Muscle of leg (tissue), 11 donors: Measurements from ENCODE around the gene MMP21. TPM values are rescaled to one million over a fixed set of nuclear protein-coding genes. Genes with fewer than 3 reads are reported as not detected.
A peak's percentile ranks its signal among the peaks of the same experiment; 100 is the strongest.

Experiments used
- DNase-seq: peaks from one replicate; pipeline ENCODE4 v3.0.0; 2013
- H3K27ac ChIP-seq: one replicate; pipeline ENCODE4 v1.5.1; 2013; ENCODE audit warnings: mild to moderate bottlenecking, low read length, control low read depth
- H3K27me3 ChIP-seq: one replicate; pipeline ENCODE4 v1.6.1; 2013; ENCODE audit warnings: low read length; ENCODE audit not compliant: control insufficient read depth, insufficient read depth
- H3K36me3 ChIP-seq: one replicate; pipeline ENCODE4 v1.6.1; 2013; ENCODE audit warnings: low read length; ENCODE audit not compliant: control insufficient read depth, insufficient read depth
- H3K4me1 ChIP-seq: one replicate; pipeline ENCODE4 v1.6.1; 2013; ENCODE audit warnings: low read length; ENCODE audit not compliant: control insufficient read depth, insufficient read depth
- H3K4me3 ChIP-seq: one replicate; pipeline ENCODE4 v1.5.1; 2013; ENCODE audit warnings: low read length, control low read depth
- H3K9me3 ChIP-seq: replicated peaks from 2 replicates; pipeline ENCODE4 v1.6.1; 2013; ENCODE audit warnings: low read depth, low read length; ENCODE audit not compliant: control insufficient read depth
- WGBS: methylation state at CpG from one replicate; pipeline ENCODE4 v1.1.5; 2013; ENCODE audit warnings: missing lambda C conversion rate; ENCODE audit not compliant: insufficient coverage; 5-methylcytosine and 5-hydroxymethylcytosine counted together
- polyA plus RNA-seq, 8 donors: library from polyadenylated mRNA; unstranded; fragments of 120-200 nt; gene quantifications; one replicate each; pipeline versions ENCODE4 v1.2.1 to v1.2.3, GENCODE V29; 2013; ENCODE audit warnings: inconsistent platforms in 1 of 8, low replicate concordance in 1 of 8; ENCODE audit not compliant: insufficient read length in 8 of 8, insufficient read depth in 1 of 8
- total RNA-seq: library from RNA; stranded (reverse); fragments of 120-200 nt; gene quantifications from one replicate; pipeline ENCODE4 v1.2.4, GENCODE V29; 2013

MMP21 gene
- total and polyA plus RNA-seq, 9 donors = 0.18 to 1.3 (median 0.29) TPM

DNA sequence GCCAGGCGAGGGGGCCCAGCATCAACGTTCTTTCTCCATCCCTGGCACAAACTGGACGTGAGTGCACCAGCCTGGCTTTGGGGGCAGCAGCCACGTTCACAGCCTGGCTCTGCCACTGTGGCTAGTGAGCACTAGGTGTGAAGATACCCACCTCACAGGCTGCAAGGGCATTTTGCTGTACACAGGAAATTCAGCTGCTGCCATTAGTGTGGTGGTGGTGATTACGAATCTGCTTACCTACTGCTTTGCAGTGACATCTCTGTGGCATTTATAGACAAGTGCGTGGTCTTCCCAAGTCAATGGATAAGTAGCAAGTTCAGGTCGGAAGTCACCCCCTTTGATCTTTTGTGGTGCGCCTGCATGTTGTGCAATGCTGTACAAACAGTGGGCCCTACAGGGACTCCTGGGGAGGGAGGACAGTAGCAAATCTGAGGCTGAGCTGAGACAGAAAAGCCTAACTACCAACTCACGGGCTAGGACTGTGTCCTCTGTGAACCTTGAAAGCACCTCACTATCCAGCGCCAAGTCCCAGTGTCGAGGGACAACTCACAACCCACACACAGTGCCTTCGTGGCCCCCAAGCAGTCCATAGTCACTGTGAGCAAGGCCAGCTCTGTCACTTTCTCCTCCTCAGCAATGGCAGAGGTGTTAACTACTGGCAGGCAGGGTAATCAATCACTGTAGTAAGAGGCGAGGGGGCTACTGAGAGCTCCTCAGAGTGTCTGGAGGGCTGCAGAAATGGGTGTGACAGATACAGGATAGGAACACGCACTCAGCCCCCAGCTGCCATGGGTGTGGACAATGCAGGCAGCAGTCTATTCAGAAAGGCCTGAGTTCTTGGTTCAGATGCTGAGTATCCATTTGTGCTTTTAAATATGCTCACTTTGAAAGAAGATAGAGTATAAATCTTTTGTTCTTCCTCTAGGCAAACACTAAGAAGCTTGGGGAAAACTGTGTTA lies 17.0 kb upstream of the MMP21 start:
- 77% methylated on average over 11 of the region's 14 CpGs for WGBS
- H3K36me3 ChIP-seq = peaks cover 73% of the 10 kb centered on the region
- peaks cover 20% of the 10 kb centered on the region for H3K4me1 ChIP-seq
- H3K4me3 ChIP-seq = no peak overlapping the region
- H3K27ac ChIP-seq = no peak overlapping the region
- no peaks in the 10 kb centered on the region for H3K27me3 ChIP-seq
- no peak for DNase-seq
- no peaks in the 10 kb centered on the region for H3K9me3 ChIP-seq

DNA sequence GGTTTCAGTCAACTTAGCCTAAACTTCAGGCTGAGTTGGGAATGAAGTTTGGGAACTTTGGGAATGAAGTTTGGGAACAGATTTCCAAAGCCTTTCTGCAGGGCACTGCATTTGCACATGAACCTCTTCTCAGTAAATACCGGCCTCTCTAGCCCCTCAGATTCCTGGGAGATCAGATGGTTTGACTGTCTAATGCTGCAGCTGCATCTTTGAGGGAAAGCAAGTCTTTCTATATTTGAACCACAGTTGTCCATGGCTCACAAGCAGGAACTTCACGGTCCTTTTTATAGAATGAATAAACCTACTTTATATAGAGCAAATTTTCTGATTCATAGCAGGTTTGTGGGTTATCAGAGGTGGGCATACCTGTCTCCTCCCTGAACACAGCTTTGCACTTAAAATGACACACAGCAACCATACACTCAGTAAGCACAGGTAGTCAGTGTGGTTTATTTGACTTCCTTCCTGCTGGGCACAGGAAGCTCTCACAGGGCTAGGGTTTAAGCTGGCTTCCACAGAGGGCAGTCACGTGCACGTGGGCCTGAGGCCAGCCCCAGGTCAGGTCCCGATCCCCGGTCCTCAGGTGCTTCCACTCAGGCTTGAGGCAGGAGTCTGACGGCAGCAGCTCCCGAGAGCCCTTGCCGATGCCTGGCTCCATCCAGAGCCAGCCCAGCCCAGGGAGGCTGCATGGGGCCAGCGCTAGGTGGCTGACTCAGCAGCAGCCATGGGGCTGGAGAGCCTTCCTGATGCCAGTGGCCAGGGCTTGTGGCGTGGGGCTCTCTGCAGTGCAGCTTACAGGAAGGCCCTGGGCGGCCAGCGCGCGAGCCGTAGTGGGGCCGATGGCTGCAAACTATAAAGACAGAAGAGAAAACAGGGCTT lies 12.8 kb upstream of the MMP21 start:
- no peak for DNase-seq
- Histone ChIP-seq H3K4me1 (peaks cover 20% of the 10 kb centered on the region), H3K27ac (peak overlapping the region; percentile 31), H3K9me3 (no peaks in the 10 kb centered on the region), H3K27me3 (no peaks in the 10 kb centered on the region), H3K36me3 (peaks cover 34% of the 10 kb centered on the region), H3K4me3 (no peak overlapping the region)
- WGBS = 86% methylated on average over 15 of the region's 17 CpGs

DNA sequence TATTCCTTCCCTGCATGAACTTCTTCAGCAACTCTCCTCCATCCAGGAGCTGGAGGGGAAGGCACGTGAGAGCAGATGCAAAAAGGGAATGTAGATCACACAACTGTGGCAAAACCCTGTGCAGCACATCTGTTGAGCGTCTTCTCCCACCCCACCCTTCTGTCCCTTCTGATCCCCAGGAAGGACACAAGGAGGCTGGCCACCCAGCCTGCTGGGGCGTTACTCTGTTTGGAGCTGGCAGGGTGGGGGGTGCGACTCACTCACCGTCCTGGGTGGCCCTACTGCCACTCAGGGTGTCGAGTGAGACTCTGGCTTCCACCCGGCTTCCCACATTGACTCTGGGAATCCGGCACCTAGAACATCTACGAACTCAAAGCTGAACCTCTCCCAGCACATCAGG lies 10.2 kb upstream of the MMP21 start:
- DNase-seq = no peak
- no CpG with 5 or more reads among the region's 9 CpGs for whole genome bisulfite sequencing
- Histone ChIP-seq H3K27ac (no peak overlapping the region), H3K36me3 (peaks cover 18% of the 10 kb centered on the region), H3K4me3 (no peak overlapping the region), H3K27me3 (no peaks in the 10 kb centered on the region), H3K9me3 (no peaks in the 10 kb centered on the region), H3K4me1 (peaks cover 34% of the 10 kb centered on the region)

DNA sequence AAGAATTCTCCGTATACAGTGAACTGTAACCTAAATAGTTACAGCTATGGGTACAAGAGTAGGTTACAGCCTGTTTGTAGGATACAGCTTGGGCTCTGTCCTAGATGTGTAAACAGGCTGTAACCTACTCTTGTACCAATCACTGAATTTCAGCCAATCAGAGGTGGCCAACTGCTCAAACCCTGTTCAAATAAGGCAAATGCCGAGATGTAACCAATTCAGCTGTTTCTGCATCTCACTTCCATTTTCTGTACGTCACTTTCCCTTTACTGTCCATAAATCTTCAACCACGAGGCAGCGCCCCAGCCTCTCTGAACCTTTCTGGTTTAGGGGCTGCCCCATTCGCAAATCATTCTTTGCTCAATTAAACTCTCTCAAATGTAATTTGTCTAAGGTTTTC lies 8.3 kb upstream of the MMP21 start:
- H3K27me3 ChIP-seq = no peaks in the 10 kb centered on the region
- H3K4me3 ChIP-seq = no peak overlapping the region
- 46% methylated on average over 3 of the region's 6 CpGs for WGBS
- no peak for DNase-seq
- no peaks in the 10 kb centered on the region for H3K9me3 ChIP-seq
- H3K4me1 ChIP-seq = peaks cover 25% of the 10 kb centered on the region
- no peak overlapping the region for H3K27ac ChIP-seq
- peaks cover 11% of the 10 kb centered on the region for H3K36me3 ChIP-seq

DNA sequence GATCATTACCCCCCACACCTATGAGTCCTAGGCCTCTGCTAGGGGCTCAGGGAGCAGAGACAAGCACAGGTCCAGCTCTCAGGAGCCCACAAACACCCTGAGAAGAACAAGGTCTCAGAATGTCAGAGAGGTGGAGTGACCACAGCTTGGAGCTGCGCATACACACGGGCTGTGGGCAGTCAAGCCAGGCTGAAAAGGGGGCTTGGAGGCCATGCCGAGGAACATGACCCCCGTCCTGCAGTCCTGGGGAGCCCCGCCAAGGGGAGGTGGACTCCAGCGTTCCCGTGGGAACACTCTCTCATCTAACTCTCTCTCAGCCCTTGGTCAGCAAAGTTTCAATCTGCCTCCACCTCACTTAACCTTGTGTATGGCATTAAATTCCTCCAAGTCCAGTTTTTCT lies 7.8 kb upstream of the MMP21 start:
- DNase-seq = no peak
- H3K4me3 ChIP-seq = no peak overlapping the region
- peaks cover 6% of the 10 kb centered on the region for H3K36me3 ChIP-seq
- H3K27ac ChIP-seq = no peak overlapping the region
- no peaks in the 10 kb centered on the region for H3K9me3 ChIP-seq
- no peaks in the 10 kb centered on the region for H3K27me3 ChIP-seq
- WGBS = 93% methylated on average over 3 of the region's 7 CpGs
- peaks cover 20% of the 10 kb centered on the region for H3K4me1 ChIP-seq

DNA sequence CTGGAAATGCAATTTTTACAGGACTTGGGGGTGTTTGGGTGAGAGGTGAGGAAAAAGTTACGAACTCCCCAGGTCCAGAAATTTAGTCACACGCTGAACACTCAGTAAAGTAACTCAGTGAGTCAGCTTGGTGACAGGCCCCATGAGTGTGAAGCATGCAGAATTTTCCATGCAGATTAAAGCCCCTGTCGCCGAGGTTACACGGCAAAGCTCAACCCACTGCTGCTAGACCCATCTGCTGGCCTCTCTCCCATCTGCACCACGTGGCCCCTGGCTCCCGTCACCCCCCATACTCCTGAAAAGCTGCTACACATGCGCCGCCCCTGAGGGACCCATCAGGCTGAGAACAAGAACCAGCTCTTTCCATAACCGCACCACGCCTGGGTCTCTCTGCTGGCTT lies 7.0 kb upstream of the MMP21 start:
- 17% methylated on average over 2 of the region's 11 CpGs for WGBS
- H3K4me1 ChIP-seq = peaks cover 14% of the 10 kb centered on the region
- no peaks in the 10 kb centered on the region for H3K27me3 ChIP-seq
- no peaks in the 10 kb centered on the region for H3K36me3 ChIP-seq
- no peaks in the 10 kb centered on the region for H3K9me3 ChIP-seq
- no peak overlapping the region for H3K27ac ChIP-seq
- no peak overlapping the region for H3K4me3 ChIP-seq
- DNase-seq = peak; percentile 57

DNA sequence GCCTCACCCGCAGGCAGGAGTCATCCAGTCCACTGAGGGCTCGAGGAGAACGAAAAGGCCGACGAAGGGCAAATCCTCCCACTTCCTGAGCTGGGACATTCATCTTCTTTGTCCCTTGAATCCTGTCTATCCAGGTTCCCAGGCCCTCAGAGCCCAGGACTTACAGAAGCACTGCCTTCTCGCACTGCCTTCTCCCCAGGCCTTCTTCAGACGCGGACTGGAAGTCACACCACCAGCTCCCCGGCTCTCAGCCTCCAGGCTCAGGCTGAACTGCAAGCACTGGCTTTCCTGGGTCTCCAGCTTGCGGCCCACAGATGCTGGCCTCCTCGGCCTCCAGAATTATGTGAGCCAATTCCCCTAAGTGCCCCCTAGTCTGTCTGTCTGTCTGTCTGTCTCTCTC lies 6.4 kb upstream of the MMP21 start:
- Histone ChIP-seq H3K27me3 (no peaks in the 10 kb centered on the region), H3K4me3 (no peak overlapping the region), H3K4me1 (peaks cover 14% of the 10 kb centered on the region), H3K27ac (no peak overlapping the region), H3K36me3 (no peaks in the 10 kb centered on the region), H3K9me3 (no peaks in the 10 kb centered on the region)
- WGBS = 58% methylated on average over 11 of the region's 11 CpGs
- no peak for DNase-seq

DNA sequence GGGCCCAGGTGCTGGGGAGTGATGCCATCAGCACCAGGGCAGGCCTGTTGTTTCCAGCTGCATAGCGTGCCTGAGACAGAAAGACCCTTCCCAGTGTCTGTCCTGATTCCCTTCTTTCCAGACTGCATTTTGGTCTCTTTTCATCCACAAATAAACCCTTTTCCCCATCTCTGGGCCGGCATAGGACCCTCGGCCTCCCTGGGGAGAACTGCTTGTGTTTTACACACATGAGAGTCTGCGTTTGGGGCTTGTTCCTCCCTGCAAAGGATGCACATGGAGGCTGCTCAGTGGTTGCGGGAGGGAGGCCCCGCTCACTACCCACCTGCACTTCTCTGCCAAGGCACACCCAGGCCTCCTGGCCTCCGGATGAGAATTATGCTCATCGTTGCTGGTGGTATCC lies 5.8 kb upstream of the MMP21 start:
- Histone ChIP-seq H3K27ac (no peak overlapping the region), H3K4me1 (peaks cover 14% of the 10 kb centered on the region), H3K9me3 (no peaks in the 10 kb centered on the region), H3K27me3 (no peaks in the 10 kb centered on the region), H3K4me3 (no peak overlapping the region), H3K36me3 (no peaks in the 10 kb centered on the region)
- DNase-seq = no peak
- WGBS = 80% methylated on average over 8 of the region's 8 CpGs

DNA sequence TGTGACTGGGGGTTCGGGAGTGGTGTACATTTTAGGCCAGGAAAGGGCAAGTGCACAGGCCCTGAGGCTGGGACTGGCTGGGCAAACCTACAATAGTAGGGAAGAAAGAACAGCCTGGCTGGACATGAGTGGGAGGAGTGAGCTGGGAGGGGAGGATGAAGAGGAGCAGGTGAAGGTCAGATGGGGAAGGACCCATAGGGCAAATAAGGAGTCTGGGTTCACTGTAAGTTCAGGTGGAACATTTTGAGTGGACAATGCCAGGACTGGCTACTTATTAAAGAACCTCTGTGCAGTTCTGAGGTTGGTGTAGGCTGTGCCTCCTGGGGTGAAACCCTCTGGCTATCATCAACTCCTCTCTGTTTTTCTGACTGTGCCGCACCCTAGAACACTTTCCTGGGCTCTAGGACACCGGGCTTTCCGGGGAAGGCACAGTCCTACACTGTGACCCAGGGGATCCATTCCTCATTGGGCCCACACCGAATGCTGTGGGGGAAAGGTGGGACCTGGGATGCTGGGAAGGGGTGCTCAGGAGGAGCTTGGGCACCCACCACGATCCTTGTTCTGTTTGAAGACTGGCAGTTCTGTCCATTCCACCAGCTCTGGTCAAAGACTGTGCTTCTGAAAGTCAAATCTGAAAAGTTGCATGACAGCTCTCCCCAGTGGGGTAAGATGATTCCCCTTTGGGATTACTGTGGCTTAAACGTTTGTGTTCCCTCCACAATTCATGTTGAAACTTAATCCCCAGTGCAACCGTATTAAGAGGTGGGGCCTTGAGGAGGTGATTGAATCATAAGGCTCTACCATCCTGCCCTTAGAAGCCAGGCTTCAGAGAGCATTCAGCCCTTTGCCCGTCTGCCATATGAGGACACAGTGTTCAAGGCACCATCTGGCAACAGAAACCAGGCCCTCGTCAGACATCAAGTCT lies 4.0 kb upstream of the MMP21 start:
- Histone ChIP-seq H3K27ac (no peak overlapping the region), H3K36me3 (no peaks in the 10 kb centered on the region), H3K4me3 (no peak overlapping the region), H3K4me1 (peaks cover 14% of the 10 kb centered on the region), H3K27me3 (no peaks in the 10 kb centered on the region), H3K9me3 (no peaks in the 10 kb centered on the region)
- WGBS = 81% methylated on average over 8 of the region's 10 CpGs
- no peak for DNase-seq
